Neural progenitor cell (in vitro differentiated cells): ENCODE data around the gene CXCL14. TPM values are rescaled to one million over a fixed set of nuclear protein-coding genes. Genes with fewer than 3 reads are reported as not detected.
A peak's percentile ranks its signal among the peaks of the same experiment; 100 is the strongest.

Source experiments
- DNase-seq: peaks from one replicate; pipeline ENCODE4 v3.0.0-alpha.2; 2016; ENCODE audit warnings: low spot score
- H2AFZ ChIP-seq: fragments of 200-600 bp; sonication (generic); replicated peaks from 2 replicates; pipeline ENCODE4 v1.6.1; 2016; ENCODE audit warnings: antibody characterized with exemption
- H3F3A ChIP-seq: fragments of 200-600 bp; sonication (generic); 2 replicates; pipeline ENCODE4 v1.6.1; 2016; ENCODE audit warnings: antibody characterized with exemption, low read depth
- H3K27ac ChIP-seq: fragments of 200-600 bp; sonication (generic); 2 replicates; pipeline ENCODE4 v1.5.1; 2016; ENCODE audit warnings: mild to moderate bottlenecking
- H3K27me3 ChIP-seq: fragments of 200-600 bp; sonication (generic); 2 replicates; pipeline ENCODE4 v1.6.1; 2016; ENCODE audit warnings: mild to moderate bottlenecking, moderate library complexity
- H3K36me3 ChIP-seq: fragments of 200-600 bp; sonication (generic); 2 replicates; pipeline ENCODE4 v1.5.1; 2016
- H3K4me1 ChIP-seq: fragments of 200-600 bp; sonication (generic); 2 replicates; pipeline ENCODE4 v1.6.1; 2016; ENCODE audit warnings: mixed run types
- H3K4me2 ChIP-seq: fragments of 200-600 bp; sonication (generic); 2 replicates; pipeline ENCODE4 v1.6.1; 2016
- H3K4me3 ChIP-seq: fragments of 200-600 bp; sonication (generic); 2 replicates; pipeline ENCODE4 v1.5.1; 2016
- H3K79me2 ChIP-seq: fragments of 200-600 bp; sonication (generic); 2 replicates; pipeline ENCODE4 v1.6.1; 2016; ENCODE audit warnings: low read depth
- H3K9ac ChIP-seq: fragments of 200-600 bp; sonication (generic); 2 replicates; pipeline ENCODE4 v1.6.1; 2016
- H3K9me3 ChIP-seq: fragments of 200-600 bp; sonication (generic); 2 replicates; pipeline ENCODE4 v1.5.1; 2016; ENCODE audit warnings: low read depth
- H4K20me1 ChIP-seq: fragments of 200-600 bp; sonication (generic); 2 replicates; pipeline ENCODE4 v1.6.1; 2016; ENCODE audit warnings: low read depth
- H3K27ac Mint-ChIP-seq: 3 replicates; pipeline ENCODE4 v1.8.0; 2021; ENCODE audit warnings: mixed read lengths
- H3K27me3 Mint-ChIP-seq: 2 replicates; pipeline ENCODE4 v1.8.0; 2022; ENCODE audit warnings: low read depth, mild to moderate bottlenecking, inconsistent platforms, moderate library complexity, mixed read lengths; ENCODE audit not compliant: insufficient read depth
- H3K36me3 Mint-ChIP-seq: 3 replicates; pipeline ENCODE4 v1.8.0; 2021; ENCODE audit warnings: mixed read lengths
- H3K4me1 Mint-ChIP-seq: 3 replicates; pipeline ENCODE4 v1.8.0; 2021; ENCODE audit warnings: mixed read lengths
- H3K4me3 Mint-ChIP-seq: 3 replicates; pipeline ENCODE4 v1.8.0; 2021; ENCODE audit warnings: mild to moderate bottlenecking, moderate library complexity, mixed read lengths
- H3K9me3 Mint-ChIP-seq: 3 replicates; pipeline ENCODE4 v1.8.0; 2020; ENCODE audit warnings: mixed read lengths
- EZH2 ChIP-seq: fragments of 200-600 bp; sonication (generic); IDR thresholded peaks from 2 replicates; pipeline ENCODE4 v1.6.1; 2017; ENCODE audit warnings: antibody characterized with exemption, mild to moderate bottlenecking, moderate library complexity
- EZH2phosphoT487 ChIP-seq: fragments of 200-600 bp; sonication (generic); IDR thresholded peaks from 2 replicates; pipeline ENCODE4 v1.6.1; 2017; ENCODE audit warnings: antibody characterized with exemption
- total RNA-seq: library from RNA; depleted of rRNA; stranded (reverse); fragments of >200 nt; gene quantifications from 2 replicates; pipeline ENCODE4 v1.2.3, GENCODE V29; 2015; ENCODE audit warnings: low replicate concordance
- TF ChIP-seq, protein P1 (sequence below): fragments of 200-600 bp; sonication (generic); IDR thresholded peaks from 2 replicates; pipeline ENCODE4 v1.5.1; 2017; ENCODE audit warnings: antibody characterized with exemption, mild to moderate bottlenecking

Gene CXCL14
- total RNA-seq, 1 donor from 2014 or later: 0.45 TPM

DNA sequence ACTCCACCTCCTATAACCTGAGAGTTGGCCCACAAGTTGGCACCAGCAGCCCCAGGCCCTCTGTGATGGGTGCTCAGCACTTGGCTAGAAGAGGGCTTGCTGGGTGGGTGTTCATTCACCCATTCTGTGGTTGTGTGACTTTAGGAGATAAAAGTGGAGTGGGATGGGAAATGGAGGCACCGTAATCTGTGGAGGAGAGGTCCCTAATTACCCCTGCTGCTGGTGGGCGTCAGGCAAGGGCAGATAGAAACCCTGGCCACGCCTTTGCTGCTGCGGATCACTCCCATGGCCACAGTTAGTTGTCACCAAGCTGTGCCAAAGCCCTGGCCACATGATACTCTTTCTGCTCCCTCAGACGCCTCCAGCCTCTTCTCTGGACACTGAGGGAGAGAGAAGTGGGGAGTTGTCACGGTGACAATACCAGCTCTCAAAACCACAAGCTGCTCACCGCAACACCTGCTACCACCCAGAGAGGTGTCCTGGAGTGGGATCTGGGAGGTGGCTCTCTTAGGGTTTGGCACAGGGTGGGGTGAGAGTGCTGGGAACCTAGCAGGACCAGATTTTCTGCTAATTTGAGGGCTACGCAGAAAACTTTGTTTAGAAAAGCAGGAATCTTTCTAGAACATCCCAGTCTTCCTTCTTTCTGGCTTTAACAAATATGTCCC is 31.1 kb downstream of the CXCL14 start:
- no peak overlapping the region for H3K27ac Mint-ChIP-seq
- H3K27me3 ChIP-seq: peaks cover 100% of the 10 kb centered on the region
- peaks cover 77% of the 10 kb centered on the region for H4K20me1 ChIP-seq
- no peak overlapping the region for H2AFZ ChIP-seq
- H3K4me1 Mint-ChIP-seq: peaks cover 58% of the 10 kb centered on the region
- H3K9ac ChIP-seq: no peak overlapping the region
- no peak overlapping the region for H3K4me3 Mint-ChIP-seq
- peaks cover 38% of the 10 kb centered on the region for H3K4me1 ChIP-seq
- no peaks in the 10 kb centered on the region for H3K9me3 ChIP-seq
- no peaks in the 10 kb centered on the region for H3K36me3 Mint-ChIP-seq
- H3K36me3 ChIP-seq: no peaks in the 10 kb centered on the region
- peaks cover 70% of the 10 kb centered on the region for H3K27me3 Mint-ChIP-seq
- no peaks in the 10 kb centered on the region for H3K79me2 ChIP-seq
- H3K9me3 Mint-ChIP-seq: no peaks in the 10 kb centered on the region
- no peak overlapping the region for H3K4me3 ChIP-seq
- no peak for DNase-seq
- peaks cover 39% of the 10 kb centered on the region for H3F3A ChIP-seq
- no peak overlapping the region for H3K4me2 ChIP-seq
- TF ChIP-seq, protein P1, sequence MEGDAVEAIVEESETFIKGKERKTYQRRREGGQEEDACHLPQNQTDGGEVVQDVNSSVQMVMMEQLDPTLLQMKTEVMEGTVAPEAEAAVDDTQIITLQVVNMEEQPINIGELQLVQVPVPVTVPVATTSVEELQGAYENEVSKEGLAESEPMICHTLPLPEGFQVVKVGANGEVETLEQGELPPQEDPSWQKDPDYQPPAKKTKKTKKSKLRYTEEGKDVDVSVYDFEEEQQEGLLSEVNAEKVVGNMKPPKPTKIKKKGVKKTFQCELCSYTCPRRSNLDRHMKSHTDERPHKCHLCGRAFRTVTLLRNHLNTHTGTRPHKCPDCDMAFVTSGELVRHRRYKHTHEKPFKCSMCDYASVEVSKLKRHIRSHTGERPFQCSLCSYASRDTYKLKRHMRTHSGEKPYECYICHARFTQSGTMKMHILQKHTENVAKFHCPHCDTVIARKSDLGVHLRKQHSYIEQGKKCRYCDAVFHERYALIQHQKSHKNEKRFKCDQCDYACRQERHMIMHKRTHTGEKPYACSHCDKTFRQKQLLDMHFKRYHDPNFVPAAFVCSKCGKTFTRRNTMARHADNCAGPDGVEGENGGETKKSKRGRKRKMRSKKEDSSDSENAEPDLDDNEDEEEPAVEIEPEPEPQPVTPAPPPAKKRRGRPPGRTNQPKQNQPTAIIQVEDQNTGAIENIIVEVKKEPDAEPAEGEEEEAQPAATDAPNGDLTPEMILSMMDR: no peak
- TF ChIP-seq EZH2phosphoT487 (no peak), EZH2 (no peak)
- no peak overlapping the region for H3K27ac ChIP-seq

DNA sequence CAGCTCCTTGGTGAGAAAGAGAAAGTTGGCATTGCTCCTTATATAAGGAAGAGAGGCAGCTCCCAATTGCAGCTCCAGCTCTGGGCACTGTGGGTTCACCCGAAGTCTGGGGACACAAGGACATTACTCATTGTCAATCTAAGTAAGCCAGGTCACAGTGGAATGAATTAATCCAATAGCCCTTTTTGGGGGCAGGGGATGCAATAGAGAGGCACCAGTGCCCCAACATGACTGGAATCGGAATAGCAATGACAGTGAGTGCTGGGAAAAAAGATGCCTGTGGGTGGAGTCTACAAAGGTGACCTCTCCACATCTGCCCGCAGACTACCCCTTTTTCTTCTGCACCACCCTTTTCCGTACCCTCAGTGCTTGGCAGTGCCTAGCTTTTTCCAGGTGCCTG is 31.9 kb downstream of the CXCL14 start:
- H3F3A ChIP-seq: peaks cover 48% of the 10 kb centered on the region
- peaks cover 46% of the 10 kb centered on the region for H3K4me1 ChIP-seq
- H3K9ac ChIP-seq: no peak overlapping the region
- no peaks in the 10 kb centered on the region for H3K79me2 ChIP-seq
- TF ChIP-seq, protein P1: no peak
- TF ChIP-seq EZH2 (no peak), EZH2phosphoT487 (no peak)
- H3K9me3 Mint-ChIP-seq: no peaks in the 10 kb centered on the region
- H3K4me1 Mint-ChIP-seq: peaks cover 65% of the 10 kb centered on the region
- H3K27ac Mint-ChIP-seq: no peak overlapping the region
- H3K36me3 Mint-ChIP-seq: no peaks in the 10 kb centered on the region
- no peak overlapping the region for H3K4me3 Mint-ChIP-seq
- H3K4me2 ChIP-seq: no peak overlapping the region
- H3K27me3 Mint-ChIP-seq: peaks cover 75% of the 10 kb centered on the region
- H3K9me3 ChIP-seq: no peaks in the 10 kb centered on the region
- no peaks in the 10 kb centered on the region for H3K36me3 ChIP-seq
- peaks cover 100% of the 10 kb centered on the region for H3K27me3 ChIP-seq
- no peak for DNase-seq
- H4K20me1 ChIP-seq: peaks cover 81% of the 10 kb centered on the region
- no peak overlapping the region for H2AFZ ChIP-seq
- no peak overlapping the region for H3K4me3 ChIP-seq
- H3K27ac ChIP-seq: no peak overlapping the region

DNA sequence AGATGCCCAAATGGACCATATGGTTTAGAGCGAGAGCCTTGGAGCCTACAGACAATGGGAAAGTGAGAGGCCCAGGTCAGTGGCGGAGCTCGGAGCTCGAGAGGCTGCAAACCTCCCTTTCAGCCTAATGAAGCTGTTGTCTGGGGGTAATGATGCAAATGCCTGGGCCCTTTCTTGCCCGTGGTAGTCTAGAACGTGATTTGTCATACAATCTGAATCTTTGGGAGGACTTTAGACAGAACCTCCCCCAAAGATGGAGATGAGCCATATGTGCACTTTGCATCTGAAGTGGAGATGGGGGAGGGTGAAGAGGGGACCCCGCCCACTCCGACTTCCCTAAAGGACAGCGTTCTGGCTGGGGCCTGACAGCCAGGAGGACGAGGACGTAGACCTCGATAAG is 32.7 kb downstream of the CXCL14 start:
- peaks cover 100% of the 10 kb centered on the region for H3K27me3 ChIP-seq
- peak overlapping the region; percentile 76 for H3K4me3 Mint-ChIP-seq

More for the DNA sequence above, 32.7 kb downstream of the CXCL14 start:
- H3K4me3 ChIP-seq: no peak overlapping the region
- Mint-ChIP-seq H3K27me3 (peaks cover 77% of the 10 kb centered on the region), H3K9me3 (peaks cover 1% of the 10 kb centered on the region), H3K36me3 (no peaks in the 10 kb centered on the region), H3K4me1 (peaks cover 66% of the 10 kb centered on the region), H3K27ac (no peak overlapping the region)
- peaks cover 48% of the 10 kb centered on the region for H3F3A ChIP-seq
- peaks cover 47% of the 10 kb centered on the region for H3K4me1 ChIP-seq
- no peaks in the 10 kb centered on the region for H3K36me3 ChIP-seq
- no peaks in the 10 kb centered on the region for H3K9me3 ChIP-seq
- peak; percentile 78 for DNase-seq
- TF ChIP-seq EZH2 (peak; percentile 45), EZH2phosphoT487 (no peak)
- TF ChIP-seq, protein P1: no peak
- no peak overlapping the region for H3K27ac ChIP-seq
- peak overlapping the region; percentile 72 for H3K4me2 ChIP-seq
- H4K20me1 ChIP-seq: peaks cover 83% of the 10 kb centered on the region
- no peaks in the 10 kb centered on the region for H3K79me2 ChIP-seq
- no peak overlapping the region for H3K9ac ChIP-seq
- no peak overlapping the region for H2AFZ ChIP-seq
